Progenitor cell of endocrine pancreas (in vitro differentiated cells): Measurements from ENCODE around the gene POLR3C. TPM values are rescaled to one million over a fixed set of nuclear protein-coding genes. Genes with fewer than 3 reads are reported as not detected.
A peak's percentile ranks its signal among the peaks of the same experiment; 100 is the strongest.
"Not testable (repeated sequence)": the region's sequence is repeated elsewhere in the genome, so short reads cannot be mapped to it uniquely, and the experiment has no call there.

ENCODE experiments used
- DNase-seq: peaks from one replicate; pipeline ENCODE4 v3.0.0; 2021; ENCODE audit warnings: low spot score; ENCODE audit not compliant: unreplicated experiment
- H3K27ac Mint-ChIP-seq: 2 replicates; pipeline ENCODE4 v1.8.0; 2021; ENCODE audit warnings: mild to moderate bottlenecking, moderate library complexity, mixed read lengths
- H3K27me3 Mint-ChIP-seq: 2 replicates; pipeline ENCODE4 v1.8.0; 2021; ENCODE audit warnings: mixed read lengths
- H3K36me3 Mint-ChIP-seq: 2 replicates; pipeline ENCODE4 v1.8.0; 2022; ENCODE audit warnings: mixed read lengths; ENCODE audit not compliant: insufficient read depth
- H3K4me1 Mint-ChIP-seq: 2 replicates; pipeline ENCODE4 v1.8.0; 2021; ENCODE audit warnings: low read depth, mixed read lengths
- H3K4me3 Mint-ChIP-seq: 2 replicates; pipeline ENCODE4 v1.8.0; 2021; ENCODE audit warnings: low read depth, mild to moderate bottlenecking, moderate library complexity, mixed read lengths
- H3K9me3 Mint-ChIP-seq: 2 replicates; pipeline ENCODE4 v1.8.0; 2021; ENCODE audit warnings: low read depth, mixed read lengths
- total RNA-seq: library from RNA; stranded (reverse); gene quantifications from 2 replicates; pipeline ENCODE4 v1.2.1, GENCODE V29; 2021
- TF ChIP-seq, protein P1 (sequence below): fragments of 200-600 bp; sonication (generic); IDR thresholded peaks from one replicate; pipeline ENCODE4 v1.5.0; 2021; ENCODE audit warnings: antibody characterized with exemption, mild to moderate bottlenecking; ENCODE audit not compliant: unreplicated experiment

POLR3C gene
- total RNA-seq, 1 donor from 2014 or later = 34.0 TPM

DNA sequence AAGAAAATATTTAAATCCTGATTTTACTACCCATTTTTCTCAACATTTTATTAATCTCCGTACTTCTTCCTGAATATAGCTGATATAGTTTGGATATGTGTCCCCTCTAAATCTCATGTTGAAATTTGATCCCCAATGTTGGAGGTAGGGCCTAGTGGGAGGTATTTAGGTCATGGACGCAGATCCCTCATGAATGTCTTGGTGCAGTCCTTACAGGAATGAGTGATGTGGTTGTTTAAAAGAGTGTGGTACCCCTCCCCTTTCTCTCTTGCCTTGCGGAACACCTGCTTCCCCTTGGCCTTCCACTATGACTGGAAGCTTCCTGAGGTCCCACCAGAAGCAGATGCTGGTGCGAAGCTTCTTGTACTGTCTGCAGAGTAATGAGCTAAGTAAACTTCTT lies 17.6 kb upstream of the POLR3C start:
- Mint-ChIP-seq H3K27ac (no peak overlapping the region), H3K4me3 (no peak overlapping the region), H3K27me3 (no peaks in the 10 kb centered on the region), H3K36me3 (peaks cover 1% of the 10 kb centered on the region), H3K9me3 (no peaks in the 10 kb centered on the region), H3K4me1 (peaks cover 10% of the 10 kb centered on the region)
- TF ChIP-seq, protein P1, sequence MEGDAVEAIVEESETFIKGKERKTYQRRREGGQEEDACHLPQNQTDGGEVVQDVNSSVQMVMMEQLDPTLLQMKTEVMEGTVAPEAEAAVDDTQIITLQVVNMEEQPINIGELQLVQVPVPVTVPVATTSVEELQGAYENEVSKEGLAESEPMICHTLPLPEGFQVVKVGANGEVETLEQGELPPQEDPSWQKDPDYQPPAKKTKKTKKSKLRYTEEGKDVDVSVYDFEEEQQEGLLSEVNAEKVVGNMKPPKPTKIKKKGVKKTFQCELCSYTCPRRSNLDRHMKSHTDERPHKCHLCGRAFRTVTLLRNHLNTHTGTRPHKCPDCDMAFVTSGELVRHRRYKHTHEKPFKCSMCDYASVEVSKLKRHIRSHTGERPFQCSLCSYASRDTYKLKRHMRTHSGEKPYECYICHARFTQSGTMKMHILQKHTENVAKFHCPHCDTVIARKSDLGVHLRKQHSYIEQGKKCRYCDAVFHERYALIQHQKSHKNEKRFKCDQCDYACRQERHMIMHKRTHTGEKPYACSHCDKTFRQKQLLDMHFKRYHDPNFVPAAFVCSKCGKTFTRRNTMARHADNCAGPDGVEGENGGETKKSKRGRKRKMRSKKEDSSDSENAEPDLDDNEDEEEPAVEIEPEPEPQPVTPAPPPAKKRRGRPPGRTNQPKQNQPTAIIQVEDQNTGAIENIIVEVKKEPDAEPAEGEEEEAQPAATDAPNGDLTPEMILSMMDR = no peak
- DNase-seq = no peak

DNA sequence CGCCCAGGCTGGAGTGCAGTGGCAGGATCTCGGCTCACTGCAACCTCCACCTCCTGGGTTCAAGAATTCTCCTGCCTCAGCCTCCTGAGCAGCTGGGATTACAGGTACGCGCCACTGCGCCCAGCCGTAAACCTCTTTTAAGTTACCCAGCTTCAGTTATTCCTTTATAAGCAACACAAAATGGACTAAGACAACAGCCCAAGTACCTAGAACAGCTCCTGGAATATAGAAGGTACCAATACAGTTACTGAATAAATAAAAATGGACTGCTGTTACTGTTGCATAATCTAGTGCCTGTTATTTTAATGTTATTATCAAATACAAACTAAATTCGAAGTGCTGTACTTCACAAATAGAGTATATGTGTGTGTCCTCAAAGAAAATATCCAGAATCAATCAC lies 17.2 kb upstream of the POLR3C start:
- no peak overlapping the region for H3K4me3 Mint-ChIP-seq

DNA sequence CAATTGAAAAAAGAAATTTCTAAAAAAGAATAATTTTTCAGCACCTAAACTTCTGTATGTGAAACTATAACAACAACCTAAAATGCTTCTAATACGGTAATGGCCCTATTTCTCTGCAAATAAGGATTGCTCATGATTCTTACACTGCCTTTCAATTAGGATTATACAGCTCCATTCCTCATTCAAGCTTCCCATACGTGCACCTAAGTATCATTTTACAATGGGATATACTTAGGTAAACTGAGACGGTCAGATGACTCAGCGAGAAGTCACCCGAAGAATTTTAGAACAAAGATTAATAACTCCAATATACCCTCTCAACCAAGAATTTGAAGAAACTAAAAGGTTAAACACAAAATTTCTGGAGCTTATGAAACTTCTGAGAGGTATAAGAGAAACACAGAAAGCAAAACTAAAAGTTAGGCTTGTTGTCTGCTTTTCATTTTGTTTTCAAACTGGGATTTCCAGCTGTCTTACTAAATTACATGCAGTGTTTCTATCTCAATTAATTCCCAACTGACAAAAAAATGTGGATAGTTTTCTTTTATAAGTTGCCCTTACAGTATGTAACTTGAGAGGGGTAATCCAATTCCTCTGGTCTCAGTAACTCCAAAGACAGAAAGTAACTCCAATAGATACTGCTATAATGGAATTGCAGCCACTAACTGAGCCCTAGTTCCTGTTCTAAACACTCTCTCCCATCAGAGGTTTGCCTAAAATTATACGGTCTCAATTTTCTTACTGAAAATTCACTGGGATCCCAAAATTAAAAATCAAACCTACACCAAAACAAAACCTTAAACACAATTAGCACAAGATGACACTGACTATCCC lies 10.8 kb upstream of the POLR3C start:
- not testable (repeated sequence) for H3K36me3 Mint-ChIP-seq, DNase-seq, H3K27ac Mint-ChIP-seq, H3K4me1 Mint-ChIP-seq, H3K9me3 Mint-ChIP-seq, H3K4me3 Mint-ChIP-seq, H3K27me3 Mint-ChIP-seq

More for the DNA sequence above, 17.2 kb upstream of the POLR3C start:
- DNase-seq = no peak
- Mint-ChIP-seq H3K27me3 (no peaks in the 10 kb centered on the region), H3K36me3 (peaks cover 1% of the 10 kb centered on the region), H3K27ac (no peak overlapping the region), H3K9me3 (no peaks in the 10 kb centered on the region), H3K4me1 (peaks cover 10% of the 10 kb centered on the region)
- TF ChIP-seq, protein P1 = no peak

DNA sequence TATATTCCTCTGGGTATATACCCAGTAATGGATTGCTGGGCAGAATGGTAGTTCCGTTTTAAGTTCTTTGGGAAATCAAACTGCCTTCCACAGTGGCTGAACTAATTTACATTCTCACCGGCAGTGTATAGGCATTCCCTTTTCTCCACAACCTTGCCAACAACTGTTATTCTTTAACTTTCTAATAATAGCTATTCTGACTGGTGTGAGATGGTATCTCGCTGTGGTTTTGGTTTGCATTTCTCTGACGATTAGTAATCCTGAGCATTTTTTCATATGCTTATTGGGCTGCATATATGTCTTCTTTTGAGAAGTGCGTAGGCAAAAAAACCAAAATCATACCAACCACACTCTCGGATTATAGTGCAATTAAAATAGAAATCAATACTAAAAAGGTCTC lies 5.9 kb upstream of the POLR3C start:
- not testable (repeated sequence) for H3K27ac Mint-ChIP-seq, H3K27me3 Mint-ChIP-seq, DNase-seq, H3K4me1 Mint-ChIP-seq, H3K4me3 Mint-ChIP-seq, H3K9me3 Mint-ChIP-seq, H3K36me3 Mint-ChIP-seq

DNA sequence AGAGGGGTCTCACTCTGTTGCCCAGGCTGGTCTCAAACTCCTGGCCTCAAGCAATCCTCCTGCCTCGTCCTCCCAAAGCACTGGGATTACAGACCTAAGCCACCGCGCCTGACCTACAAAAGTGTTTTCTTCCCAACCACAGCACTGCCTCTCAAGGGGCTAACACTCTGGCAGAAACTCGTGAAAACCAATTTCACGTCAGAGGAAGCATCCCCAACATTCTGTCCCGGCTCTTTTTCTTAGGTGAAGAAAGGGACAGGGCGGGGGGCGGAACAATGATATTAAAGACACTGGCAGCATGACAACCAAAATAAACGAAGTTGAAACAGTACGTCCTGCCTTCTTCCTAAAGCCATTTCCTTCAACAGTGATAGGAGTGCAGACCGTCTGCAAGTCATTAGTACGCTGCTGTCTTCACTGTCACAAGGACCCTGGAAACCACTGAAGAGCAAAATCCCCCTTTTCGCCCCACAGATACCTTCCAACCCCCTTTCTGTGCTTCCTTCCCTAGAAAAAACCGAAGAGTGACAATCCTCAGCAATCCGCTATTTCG lies 1.1 kb upstream of the POLR3C start:
- H3K9me3 Mint-ChIP-seq, H3K27me3 Mint-ChIP-seq, H3K27ac Mint-ChIP-seq, DNase-seq, H3K4me3 Mint-ChIP-seq: not testable (repeated sequence)
- H3K4me1 Mint-ChIP-seq = peaks cover 14% of the 10 kb centered on the region
- peaks cover 11% of the 10 kb centered on the region for H3K36me3 Mint-ChIP-seq

DNA sequence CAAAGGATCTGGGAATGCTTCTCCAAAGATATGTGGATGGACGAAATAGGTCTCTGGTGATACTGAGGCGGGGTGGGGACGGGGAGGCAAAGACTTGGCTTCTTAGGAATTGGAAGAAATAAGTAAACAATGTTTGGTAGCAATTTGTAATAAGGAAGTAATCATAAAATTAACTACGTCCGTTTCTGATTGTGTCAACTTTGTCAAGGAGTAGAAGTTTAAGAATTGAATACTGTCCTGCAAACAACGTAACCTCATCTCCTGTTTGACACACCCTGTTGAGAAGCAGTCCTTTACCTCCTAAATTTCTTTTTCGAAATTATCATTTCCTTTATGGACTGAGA lies 471 bp downstream of the POLR3C start:
- Mint-ChIP-seq H3K36me3 (peaks cover 19% of the 10 kb centered on the region), H3K9me3 (no peaks in the 10 kb centered on the region), H3K27ac (peak overlapping the region; percentile 98), H3K27me3 (no peaks in the 10 kb centered on the region), H3K4me1 (peaks cover 14% of the 10 kb centered on the region), H3K4me3 (peak overlapping the region; percentile 94)
- DNase-seq = no peak
- TF ChIP-seq, protein P1 = no peak

DNA sequence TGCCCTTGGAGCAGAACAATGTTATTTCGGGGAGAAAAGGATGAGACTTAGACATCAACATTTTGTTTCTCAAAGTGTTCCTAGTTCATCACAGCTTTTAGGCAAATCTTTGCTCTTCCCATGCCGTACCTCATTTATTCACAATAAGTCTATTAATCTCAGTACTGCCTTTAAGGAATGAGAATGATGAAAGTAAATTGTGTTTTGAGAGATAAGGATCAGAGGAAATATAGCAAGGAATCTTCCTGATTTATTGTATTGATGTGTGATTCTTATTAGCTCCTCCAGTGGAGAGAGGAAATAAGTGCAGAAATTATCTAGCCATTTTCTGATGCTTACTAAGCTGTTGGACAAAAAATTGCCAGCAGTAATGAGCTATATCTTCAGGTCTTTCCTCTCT lies 2.0 kb downstream of the POLR3C start:
- no peak for DNase-seq
- Mint-ChIP-seq H3K9me3 (no peaks in the 10 kb centered on the region), H3K27me3 (no peaks in the 10 kb centered on the region), H3K4me3 (peak overlapping the region; percentile 94), H3K36me3 (peaks cover 26% of the 10 kb centered on the region), H3K4me1 (peaks cover 14% of the 10 kb centered on the region), H3K27ac (peak overlapping the region; percentile 84)
- TF ChIP-seq, protein P1 = no peak
